Mammary epithelial cell (primary cell): Measurements from ENCODE around the gene KDM4C.

Source experiments
- EZH2 ChIP-seq: IDR thresholded peaks from 2 replicates; pipeline ENCODE4 v1.6.1; 2012; ENCODE audit warnings: low read length, inconsistent platforms, borderline replicate concordance
- TF ChIP-seq, protein P1 (sequence below), 2 donors: IDR thresholded peaks in 1 of 2; conservative IDR thresholded peaks in 1 of 2; 2 replicates each; pipeline ENCODE4 v1.5.1; 2011 to 2012; ENCODE audit warnings: inconsistent platforms in 2 of 2, low read length in 2 of 2, mild to moderate bottlenecking in 2 of 2, control low read depth in 1 of 2, low read depth in 1 of 2; ENCODE audit not compliant: insufficient read depth in 1 of 2; ENCODE audit errors: extremely low read depth in 1 of 2

DNA sequence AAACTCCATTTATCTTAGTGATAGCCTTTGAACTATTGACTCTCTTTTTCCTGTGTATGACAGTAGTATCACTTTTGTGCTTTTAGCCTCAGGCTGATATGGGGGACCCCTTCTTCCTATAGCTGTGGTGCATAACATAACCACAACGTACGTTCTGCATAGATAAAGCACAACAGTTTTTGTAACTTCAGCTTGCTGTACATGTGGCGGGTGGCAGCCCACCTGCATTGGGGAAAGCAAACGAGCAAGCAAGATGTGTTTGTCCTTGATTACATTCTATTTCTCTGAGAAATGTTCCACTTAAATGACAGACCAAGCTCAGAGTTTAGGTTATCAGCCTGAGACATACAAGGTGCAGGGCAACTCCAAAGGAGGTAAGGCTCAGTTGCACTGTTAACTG lies 309.4 kb downstream of the KDM4C start:
- TF ChIP-seq EZH2, result no peak
- TF ChIP-seq, protein P1, sequence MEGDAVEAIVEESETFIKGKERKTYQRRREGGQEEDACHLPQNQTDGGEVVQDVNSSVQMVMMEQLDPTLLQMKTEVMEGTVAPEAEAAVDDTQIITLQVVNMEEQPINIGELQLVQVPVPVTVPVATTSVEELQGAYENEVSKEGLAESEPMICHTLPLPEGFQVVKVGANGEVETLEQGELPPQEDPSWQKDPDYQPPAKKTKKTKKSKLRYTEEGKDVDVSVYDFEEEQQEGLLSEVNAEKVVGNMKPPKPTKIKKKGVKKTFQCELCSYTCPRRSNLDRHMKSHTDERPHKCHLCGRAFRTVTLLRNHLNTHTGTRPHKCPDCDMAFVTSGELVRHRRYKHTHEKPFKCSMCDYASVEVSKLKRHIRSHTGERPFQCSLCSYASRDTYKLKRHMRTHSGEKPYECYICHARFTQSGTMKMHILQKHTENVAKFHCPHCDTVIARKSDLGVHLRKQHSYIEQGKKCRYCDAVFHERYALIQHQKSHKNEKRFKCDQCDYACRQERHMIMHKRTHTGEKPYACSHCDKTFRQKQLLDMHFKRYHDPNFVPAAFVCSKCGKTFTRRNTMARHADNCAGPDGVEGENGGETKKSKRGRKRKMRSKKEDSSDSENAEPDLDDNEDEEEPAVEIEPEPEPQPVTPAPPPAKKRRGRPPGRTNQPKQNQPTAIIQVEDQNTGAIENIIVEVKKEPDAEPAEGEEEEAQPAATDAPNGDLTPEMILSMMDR (conservative IDR thresholded peaks at IDR 0.05 in 1 of 2, IDR thresholded peaks at IDR 0.05 in 1 of 2; ENCODE audit: extremely low read depth in 1 of 2, insufficient read depth in 1 of 2, low read depth in 1 of 2, low read length in 2 of 2), result no peak
